Kidney (tissue), 14 donors: ENCODE data around the gene THSD4. TPM values are rescaled to one million over a fixed set of nuclear protein-coding genes. Genes with fewer than 3 reads are reported as not detected.

Source experiments
- DNase-seq, 5 donors: peaks; one replicate each; pipeline ENCODE4 v3.0.0-alpha.2; 2013 to 2020
- FAIRE-seq: peaks from 2 replicates; lab custom pipeline; 2012; peaks lifted over from hg19 to GRCh38; lab: Jason Lieb, UNC
- H3K27ac ChIP-seq, 2 donors: one replicate each; pipeline ENCODE4 v1.7.0; 2013; ENCODE audit warnings: low read depth in 2 of 2, low read length in 2 of 2, inconsistent platforms in 1 of 2
- H3K27me3 ChIP-seq: one replicate; pipeline ENCODE4 v1.7.1; 2013; ENCODE audit warnings: low read length, inconsistent platforms; ENCODE audit not compliant: control insufficient read depth, insufficient read depth
- H3K36me3 ChIP-seq, 3 donors: one replicate each; pipeline versions ENCODE4 v1.7.0 to v1.7.1; 2013; ENCODE audit warnings: low read length in 3 of 3, control low read depth in 1 of 3, inconsistent platforms in 1 of 3; ENCODE audit not compliant: insufficient read depth in 3 of 3, control insufficient read depth in 2 of 3
- H3K4me1 ChIP-seq, 3 donors: one replicate each; pipeline versions ENCODE4 v1.7.0 to v1.7.1; 2013; ENCODE audit warnings: low read length in 3 of 3, inconsistent platforms in 1 of 3, low read depth in 1 of 3; ENCODE audit not compliant: control insufficient read depth in 2 of 3, insufficient read depth in 2 of 3
- H3K4me3 ChIP-seq, 3 donors: one replicate each; pipeline versions ENCODE4 v1.7.0 to v1.8.1; 2013; ENCODE audit warnings: low read length in 3 of 3, control low read depth in 1 of 3, inconsistent platforms in 1 of 3
- H3K9ac ChIP-seq, 3 donors: one replicate each; pipeline versions ENCODE4 v1.7.0 to v1.7.1; 2013; ENCODE audit warnings: low read length in 3 of 3, control low read depth in 1 of 3, inconsistent platforms in 1 of 3
- H3K9me3 ChIP-seq, 3 donors: one replicate each; pipeline versions ENCODE4 v1.7.0 to v1.7.1; 2013; ENCODE audit warnings: low read length in 3 of 3, control low read depth in 1 of 3, inconsistent platforms in 1 of 3; ENCODE audit not compliant: control insufficient read depth in 2 of 3, insufficient read depth in 1 of 3
- intact Hi-C: fragments of 100-400 bp; cut with DNase I; formaldehyde crosslinking; loops from one replicate; pipeline ENCODE4 v1.11.1; 2022
- polyA plus RNA-seq: library from polyadenylated mRNA; stranded (reverse); fragments of 350-450 nt; fragmentation: Illumina TruSeq; extraction: RNeasy Lipid Tissue Mini Kit (QIAGEN cat#74804); gene quantifications from one replicate; pipeline ENCODE4 v1.2.3, GENCODE V29; 2014; ENCODE audit warnings: low read depth, low replicate concordance; ENCODE audit not compliant: insufficient read depth
- total RNA-seq: library from RNA; stranded (reverse); fragmentation: NEBNext Ultra II Directional; extraction: Animal tissue kit (Norgen Biotek cat#: 25700); gene quantifications from one replicate; pipeline ENCODE4 v1.2.1, GENCODE V29; 2021
- TF ChIP-seq, protein P1 (sequence below): IDR thresholded peaks from 3 replicates; pipeline ENCODE4 v1.5.1; 2012; ENCODE audit warnings: mild to moderate bottlenecking, moderate library complexity, borderline replicate concordance; ENCODE audit not compliant: insufficient read depth; ENCODE audit errors: extremely low read depth
- donor health status: control.
- donor health status: control.
- donor health status: control.
- donor health status: control.
- donor health status: control.
- donor health status: DM: yes; HTN: yes; CAD: no.
- donor health status: Normal renal cell carcinoma (clear cell type).

THSD4 gene
- total and polyA plus RNA-seq, 2 donors from 2014 or later = 9.4 to 36.3 TPM

DNA sequence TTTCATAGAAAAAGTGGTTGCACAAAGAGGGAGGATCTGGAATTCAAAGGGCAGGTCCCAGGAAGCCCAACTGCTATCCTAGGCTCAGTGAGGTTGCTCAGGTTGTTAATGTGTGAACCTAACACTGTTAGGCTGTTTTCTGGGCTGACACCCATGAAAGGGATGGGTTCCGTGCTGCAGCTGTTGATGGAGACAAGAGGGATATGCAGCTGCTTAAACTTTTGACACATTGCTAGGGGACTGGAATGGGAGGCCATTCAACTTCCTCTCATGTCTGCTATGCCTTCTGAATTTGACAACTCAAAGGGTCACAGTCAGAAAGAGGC is 497.1 kb downstream of the THSD4 start:
- no peaks in the 10 kb centered on the region for H3K4me1 ChIP-seq
- H3K9ac ChIP-seq = no peak overlapping the region
- no peaks in the 10 kb centered on the region for H3K27me3 ChIP-seq
- no peaks in the 10 kb centered on the region for H3K36me3 ChIP-seq
- FAIRE-seq (no peak), DNase-seq (peak in 2 of 5 donors; percentile 7 to 53)
- intact Hi-C loops = no loop called here
- no peak overlapping the region for H3K27ac ChIP-seq
- TF ChIP-seq, protein P1, sequence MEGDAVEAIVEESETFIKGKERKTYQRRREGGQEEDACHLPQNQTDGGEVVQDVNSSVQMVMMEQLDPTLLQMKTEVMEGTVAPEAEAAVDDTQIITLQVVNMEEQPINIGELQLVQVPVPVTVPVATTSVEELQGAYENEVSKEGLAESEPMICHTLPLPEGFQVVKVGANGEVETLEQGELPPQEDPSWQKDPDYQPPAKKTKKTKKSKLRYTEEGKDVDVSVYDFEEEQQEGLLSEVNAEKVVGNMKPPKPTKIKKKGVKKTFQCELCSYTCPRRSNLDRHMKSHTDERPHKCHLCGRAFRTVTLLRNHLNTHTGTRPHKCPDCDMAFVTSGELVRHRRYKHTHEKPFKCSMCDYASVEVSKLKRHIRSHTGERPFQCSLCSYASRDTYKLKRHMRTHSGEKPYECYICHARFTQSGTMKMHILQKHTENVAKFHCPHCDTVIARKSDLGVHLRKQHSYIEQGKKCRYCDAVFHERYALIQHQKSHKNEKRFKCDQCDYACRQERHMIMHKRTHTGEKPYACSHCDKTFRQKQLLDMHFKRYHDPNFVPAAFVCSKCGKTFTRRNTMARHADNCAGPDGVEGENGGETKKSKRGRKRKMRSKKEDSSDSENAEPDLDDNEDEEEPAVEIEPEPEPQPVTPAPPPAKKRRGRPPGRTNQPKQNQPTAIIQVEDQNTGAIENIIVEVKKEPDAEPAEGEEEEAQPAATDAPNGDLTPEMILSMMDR = no peak
- no peaks in the 10 kb centered on the region for H3K9me3 ChIP-seq
- H3K4me3 ChIP-seq = no peak overlapping the region

GRCh38 chr15:71612869-71613268 is 497.6 kb downstream of the THSD4 start:
- TF ChIP-seq, protein P1 = no peak
- H3K4me3 ChIP-seq = no peak overlapping the region
- H3K36me3 ChIP-seq = no peaks in the 10 kb centered on the region
- H3K27me3 ChIP-seq = no peaks in the 10 kb centered on the region
- no peaks in the 10 kb centered on the region for H3K9me3 ChIP-seq
- DNase-seq (no peak), FAIRE-seq (no peak)
- no peak overlapping the region for H3K27ac ChIP-seq
- no peak overlapping the region for H3K9ac ChIP-seq
- intact Hi-C loops = no loop called here
- H3K4me1 ChIP-seq = no peaks in the 10 kb centered on the region

- Histone ChIP-seq H3K36me3 (no peaks in the 10 kb centered on the region), H3K4me1 (no peaks in the 10 kb centered on the region), H3K4me3 (no peak overlapping the region), H3K9me3 (no peaks in the 10 kb centered on the region), H3K27me3 (no peaks in the 10 kb centered on the region), H3K27ac (no peak overlapping the region), H3K9ac (no peak overlapping the region)
- TF ChIP-seq, protein P1 = no peak
- intact Hi-C loops = no loop called here
- no peak for DNase-seq
- FAIRE-seq = no peak
Observed at GRCh38 chr15:71623111-71623510, 507.8 kb downstream of the THSD4 start.

GRCh38 chr15:71626596-71627088 is 511.4 kb downstream of the THSD4 start:
- Histone ChIP-seq H3K36me3 (no peaks in the 10 kb centered on the region), H3K9me3 (no peaks in the 10 kb centered on the region), H3K27ac (no peak overlapping the region), H3K4me3 (no peak overlapping the region), H3K9ac (no peak overlapping the region), H3K27me3 (no peaks in the 10 kb centered on the region), H3K4me1 (no peaks in the 10 kb centered on the region)
- DNase-seq (no peak), FAIRE-seq (no peak)
- TF ChIP-seq, protein P1 = no peak
- intact Hi-C loops = no loop called here
